NCI-H446 (cell line): ENCODE measurements around the gene ITGAL.
"Not testable (repeated sequence)": the region's sequence is repeated elsewhere in the genome, so short reads cannot be mapped to it uniquely, and the experiment has no call there.

Source experiments
- DNase-seq, 2 experiments: peaks; one replicate each; lab custom pipeline; 2025; lab: John Stamatoyannopoulos, UW

ITGAL gene

GRCh38 chr16:30491744-30492308 is 19.3 kb downstream of the ITGAL start:
- no peak for DNase-seq

GRCh38 chr16:30493941-30494488 is 21.5 kb downstream of the ITGAL start:
- DNase-seq: no peak

GRCh38 chr16:30494709-30495108 is 22.2 kb downstream of the ITGAL start:
- no peak for DNase-seq

- DNase-seq: no peak
These were observed 26.7 kb downstream of the ITGAL start for GRCh38 chr16:30499284-30499683.

- DNase-seq: no peak
These were observed 31.1 kb downstream of the ITGAL start for GRCh38 chr16:30503403-30504296.

- no peak for DNase-seq
These were observed 36.7 kb downstream of the ITGAL start for GRCh38 chr16:30509081-30509765.

GRCh38 chr16:30510376-30510938 is 37.9 kb downstream of the ITGAL start:
- DNase-seq: no peak

GRCh38 chr16:30511509-30511908 is 39.0 kb downstream of the ITGAL start:
- DNase-seq: no peak

GRCh38 chr16:30515275-30515674 is 42.7 kb downstream of the ITGAL start:
- DNase-seq: no peak

- DNase-seq: no peak
These were observed 46.0 kb downstream of the ITGAL start for GRCh38 chr16:30518552-30518951.

GRCh38 chr16:30519120-30520049 is 46.8 kb downstream of the ITGAL start:
- DNase-seq: no peak

GRCh38 chr16:30521476-30521872 is 48.9 kb downstream of the ITGAL start:
- no peak for DNase-seq

- DNase-seq: no peak
These were observed 49.5 kb downstream of the ITGAL start for GRCh38 chr16:30521873-30522641.

- DNase-seq: not testable (repeated sequence)
These were observed 50.3 kb downstream of the ITGAL start for GRCh38 chr16:30522702-30523463.

GRCh38 chr16:30523768-30524574 is 51.4 kb downstream of the ITGAL start:
- no peak for DNase-seq

GRCh38 chr16:30524575-30525568 is 52.3 kb downstream of the ITGAL start:
- DNase-seq: no peak

- no peak for DNase-seq
These were observed 53.2 kb downstream of the ITGAL start for GRCh38 chr16:30525844-30526136.
